Stimulated activated CD8-positive, alpha-beta memory T cell treated with anti-CD3 and anti-CD28 coated beads, Interleukin-15, amount 100 ng/mL, for 48 hours (primary cell): ENCODE data around the gene NPAS2.

Source experiments
- DNase-seq, 2 donors: peaks; one replicate each; pipeline ENCODE4 v3.0.0-alpha.2; 2020; ENCODE audit warnings: low read depth in 2 of 2

Gene NPAS2

GRCh38 chr2:100884145-100884621, 64.2 kb downstream of the NPAS2 start:
- no peak for DNase-seq

GRCh38 chr2:100886085-100886484, 66.1 kb downstream of the NPAS2 start:
- DNase-seq: no peak

GRCh38 chr2:100887039-100887578, 67.2 kb downstream of the NPAS2 start:
- DNase-seq: no peak

- DNase-seq: no peak
These were observed 68.0 kb downstream of the NPAS2 start for GRCh38 chr2:100887713-100888495.

GRCh38 chr2:100888601-100889000, 68.7 kb downstream of the NPAS2 start:
- DNase-seq: no peak

GRCh38 chr2:100889286-100889685, 69.3 kb downstream of the NPAS2 start:
- no peak for DNase-seq

- DNase-seq: no peak
These were observed 72.1 kb downstream of the NPAS2 start for GRCh38 chr2:100891906-100892642.

- DNase-seq: no peak
These were observed 73.6 kb downstream of the NPAS2 start for GRCh38 chr2:100893392-100894104.

- no peak for DNase-seq
These were observed 74.3 kb downstream of the NPAS2 start for GRCh38 chr2:100894105-100894795.

GRCh38 chr2:100894796-100895156, 74.8 kb downstream of the NPAS2 start:
- DNase-seq: no peak

GRCh38 chr2:100895402-100895801, 75.5 kb downstream of the NPAS2 start:
- DNase-seq: no peak

- no peak for DNase-seq
These were observed 76.2 kb downstream of the NPAS2 start for GRCh38 chr2:100895934-100896685.

GRCh38 chr2:100898035-100898665, 78.2 kb downstream of the NPAS2 start:
- no peak for DNase-seq

GRCh38 chr2:100900156-100900795, 80.3 kb downstream of the NPAS2 start:
- no peak for DNase-seq

- no peak for DNase-seq
These were observed 83.0 kb downstream of the NPAS2 start for GRCh38 chr2:100902817-100903405.

- DNase-seq: no peak
These were observed 83.8 kb downstream of the NPAS2 start for GRCh38 chr2:100903534-100904258.

GRCh38 chr2:100905132-100905805, 85.3 kb downstream of the NPAS2 start:
- DNase-seq: no peak

GRCh38 chr2:100906131-100906530, 86.2 kb downstream of the NPAS2 start:
- no peak for DNase-seq
